ENCODE data around the gene TBL3.
"Not testable (repeated sequence)": the region's sequence is repeated elsewhere in the genome, so short reads cannot be mapped to it uniquely, and the experiment has no call there.

TBL3 gene

GRCh38 chr16:2002406-2003230, 30.8 kb downstream of the TBL3 start:
- DNase-seq = no peak

GRCh38 chr16:2003231-2003826, 31.5 kb downstream of the TBL3 start:
- DNase-seq = no peak

- DNase-seq = peak; percentile 75
Observed at GRCh38 chr16:2003827-2004641, 32.2 kb downstream of the TBL3 start.

- DNase-seq = no peak
Observed at GRCh38 chr16:2004795-2005517, 33.1 kb downstream of the TBL3 start.

GRCh38 chr16:2005646-2006045, 33.8 kb downstream of the TBL3 start:
- DNase-seq = no peak

GRCh38 chr16:2006317-2006716, 34.5 kb downstream of the TBL3 start:
- DNase-seq = no peak

GRCh38 chr16:2007081-2007836, 35.4 kb downstream of the TBL3 start:
- DNase-seq = no peak

GRCh38 chr16:2008009-2008526, 36.2 kb downstream of the TBL3 start:
- DNase-seq = no peak

GRCh38 chr16:2008631-2009163, 36.8 kb downstream of the TBL3 start:
- no peak for DNase-seq

GRCh38 chr16:2009164-2009711, 37.4 kb downstream of the TBL3 start:
- DNase-seq = no peak

GRCh38 chr16:2009791-2010510, 38.1 kb downstream of the TBL3 start, which contains the start of gene ZNF598:
ZNF598 (minus strand) TSS chr16:2009821.
- peak; percentile 68 for DNase-seq

GRCh38 chr16:2011726-2012125, 39.9 kb downstream of the TBL3 start:
- not testable (repeated sequence) for DNase-seq

- DNase-seq = no peak
Observed at GRCh38 chr16:2013527-2013926, 41.7 kb downstream of the TBL3 start.

- no peak for DNase-seq
Observed at GRCh38 chr16:2015117-2015946, 43.5 kb downstream of the TBL3 start.

GRCh38 chr16:2015947-2016208, 44.0 kb downstream of the TBL3 start:
- no peak for DNase-seq

GRCh38 chr16:2016407-2016922, 44.6 kb downstream of the TBL3 start:
- DNase-seq = no peak

GRCh38 chr16:2019518-2019920, 47.7 kb downstream of the TBL3 start, which contains the start of gene NPW:
NPW (plus strand) TSS chr16:2019785.
- no peak for DNase-seq

GRCh38 chr16:2019921-2020831, 48.3 kb downstream of the TBL3 start:
- no peak for DNase-seq

GRCh38 chr16:2022723-2023091, 50.9 kb downstream of the TBL3 start:
- no peak for DNase-seq

Measured in activated T-cell treated with anti-CD3 and anti-CD28 coated beads for 4 hours (primary cell).